ENCODE measurements around the gene TGM5. TPM values are rescaled to one million over a fixed set of nuclear protein-coding genes. Genes with fewer than 3 reads are reported as not detected.

The TGM5 gene
- total RNA-seq, 1 donor from 2014 or later, result 0.32 TPM

GRCh38 chr15:43194795-43195194 is 71.9 kb downstream of the TGM5 start:
- Histone ChIP-seq H3K36me3 (peaks cover 82% of the 10 kb centered on the region), H3K27ac (no peak overlapping the region), H3K9me3 (no peaks in the 10 kb centered on the region), H3K27me3 (ENCODE audit: low read depth) (no peaks in the 10 kb centered on the region), H3K4me1 (no peaks in the 10 kb centered on the region), H3K4me3 (no peak overlapping the region)
- TF ChIP-seq CTCF (IDR thresholded peaks at IDR 0.05), result no peak
- DNase-seq (no peak), ATAC-seq (no peak)
- intact Hi-C loops (cut with DNase I), result no loop called here

- Histone ChIP-seq H3K4me3 (no peak overlapping the region), H3K27me3 (ENCODE audit: low read depth) (no peaks in the 10 kb centered on the region), H3K27ac (no peak overlapping the region), H3K9me3 (no peaks in the 10 kb centered on the region), H3K36me3 (peaks cover 91% of the 10 kb centered on the region), H3K4me1 (peaks cover 5% of the 10 kb centered on the region)
- intact Hi-C loops (cut with DNase I), result no loop called here
- DNase-seq (no peak), ATAC-seq (no peak)
- no peak for TF ChIP-seq CTCF (IDR thresholded peaks at IDR 0.05)
Observed at GRCh38 chr15:43193710-43194109, 73.0 kb downstream of the TGM5 start.

- intact Hi-C loops (cut with DNase I), result no loop called here
- Histone ChIP-seq H3K36me3 (peaks cover 68% of the 10 kb centered on the region), H3K27me3 (ENCODE audit: low read depth) (no peaks in the 10 kb centered on the region), H3K4me3 (no peak overlapping the region), H3K27ac (no peak overlapping the region), H3K9me3 (no peaks in the 10 kb centered on the region), H3K4me1 (peaks cover 28% of the 10 kb centered on the region)
- TF ChIP-seq CTCF (IDR thresholded peaks at IDR 0.05), result no peak
- DNase-seq, result no peak
- no peak for ATAC-seq
Observed at GRCh38 chr15:43190178-43190577, 76.5 kb downstream of the TGM5 start.

DNA sequence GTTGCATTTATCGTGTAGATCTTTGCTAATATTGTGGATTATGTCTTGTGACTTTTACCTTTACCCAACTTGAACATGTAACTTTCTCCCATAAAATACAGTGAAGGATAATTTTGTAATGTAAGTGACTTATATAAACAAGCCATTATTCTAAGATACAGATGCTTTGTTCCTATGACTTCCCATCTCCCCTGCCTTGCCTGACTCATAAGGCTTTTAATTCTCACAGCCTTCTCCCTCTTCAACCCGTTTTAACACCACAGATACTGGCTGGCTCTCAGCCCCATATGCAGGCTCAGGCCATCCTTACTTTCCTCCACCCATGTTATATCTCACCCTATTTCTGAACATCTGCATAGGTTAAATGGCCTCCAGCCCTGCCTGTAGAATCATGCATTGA is 77.4 kb downstream of the TGM5 start:
- TF ChIP-seq CTCF (IDR thresholded peaks at IDR 0.05), result no peak
- no peak for DNase-seq
- no peak for ATAC-seq
- no peaks in the 10 kb centered on the region for H3K27me3 ChIP-seq (ENCODE audit: low read depth)
- peaks cover 62% of the 10 kb centered on the region for H3K36me3 ChIP-seq
- intact Hi-C loops (cut with DNase I), result no loop called here
- H3K27ac ChIP-seq, result no peak overlapping the region
- no peak overlapping the region for H3K4me3 ChIP-seq
- H3K4me1 ChIP-seq, result peaks cover 28% of the 10 kb centered on the region
- H3K9me3 ChIP-seq, result no peaks in the 10 kb centered on the region

DNA sequence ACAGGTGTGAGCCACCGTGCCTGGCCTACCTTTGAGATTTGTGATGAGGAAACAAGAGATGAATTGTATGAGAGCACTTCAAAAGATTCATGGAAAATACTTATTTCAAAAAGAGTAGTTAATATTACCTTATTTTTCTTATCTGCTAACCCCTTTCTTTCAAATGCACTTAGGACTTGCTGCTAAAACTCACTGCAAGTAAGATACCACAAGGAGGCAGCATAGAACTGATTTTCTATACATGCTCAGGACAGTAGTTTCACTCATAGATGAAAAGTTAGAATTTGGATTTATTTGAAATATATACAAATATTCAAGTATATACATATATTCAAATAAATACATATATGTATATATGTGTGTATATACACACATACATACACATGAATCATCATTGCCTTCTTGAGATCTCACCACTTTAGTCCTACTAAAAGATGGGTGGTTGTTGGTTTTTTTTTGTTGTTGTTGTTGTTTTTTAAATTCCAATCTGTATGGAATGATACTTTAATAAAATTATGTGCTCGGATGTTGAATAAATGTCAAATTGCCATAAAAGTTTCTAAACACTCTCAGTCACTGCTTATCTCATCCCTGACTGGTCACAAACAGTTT is 79.1 kb downstream of the TGM5 start:
- Histone ChIP-seq H3K4me1 (peaks cover 28% of the 10 kb centered on the region), H3K36me3 (peaks cover 60% of the 10 kb centered on the region), H3K27ac (no peak overlapping the region), H3K9me3 (no peaks in the 10 kb centered on the region), H3K27me3 (ENCODE audit: low read depth) (no peaks in the 10 kb centered on the region), H3K4me3 (no peak overlapping the region)
- peak; percentile 62 for TF ChIP-seq CTCF (IDR thresholded peaks at IDR 0.05)
- intact Hi-C loops (cut with DNase I), result no loop called here
- DNase-seq (no peak), ATAC-seq (no peak)
